ES-I3 (cell line): ENCODE measurements around the gene CALD1.

Source experiments
- H3K36me3 ChIP-seq: 2 replicates; pipeline ENCODE4 v1.6.1; 2013; ENCODE audit warnings: mild to moderate bottlenecking, low read length, control low read depth, moderate library complexity; ENCODE audit not compliant: insufficient read depth
- H3K4me1 ChIP-seq: 2 replicates; pipeline ENCODE4 v1.6.1; 2013; ENCODE audit warnings: mild to moderate bottlenecking, control low read depth, low read length; ENCODE audit not compliant: insufficient read depth
- H3K9ac ChIP-seq: 2 replicates; pipeline ENCODE4 v1.6.1; 2013; ENCODE audit warnings: low read depth, mild to moderate bottlenecking, low read length, moderate library complexity
- H3K9me3 ChIP-seq: 2 replicates; pipeline ENCODE4 v1.6.1; 2013; ENCODE audit warnings: mild to moderate bottlenecking, low read length, moderate library complexity; ENCODE audit not compliant: control insufficient read depth, insufficient read depth

The CALD1 gene

DNA sequence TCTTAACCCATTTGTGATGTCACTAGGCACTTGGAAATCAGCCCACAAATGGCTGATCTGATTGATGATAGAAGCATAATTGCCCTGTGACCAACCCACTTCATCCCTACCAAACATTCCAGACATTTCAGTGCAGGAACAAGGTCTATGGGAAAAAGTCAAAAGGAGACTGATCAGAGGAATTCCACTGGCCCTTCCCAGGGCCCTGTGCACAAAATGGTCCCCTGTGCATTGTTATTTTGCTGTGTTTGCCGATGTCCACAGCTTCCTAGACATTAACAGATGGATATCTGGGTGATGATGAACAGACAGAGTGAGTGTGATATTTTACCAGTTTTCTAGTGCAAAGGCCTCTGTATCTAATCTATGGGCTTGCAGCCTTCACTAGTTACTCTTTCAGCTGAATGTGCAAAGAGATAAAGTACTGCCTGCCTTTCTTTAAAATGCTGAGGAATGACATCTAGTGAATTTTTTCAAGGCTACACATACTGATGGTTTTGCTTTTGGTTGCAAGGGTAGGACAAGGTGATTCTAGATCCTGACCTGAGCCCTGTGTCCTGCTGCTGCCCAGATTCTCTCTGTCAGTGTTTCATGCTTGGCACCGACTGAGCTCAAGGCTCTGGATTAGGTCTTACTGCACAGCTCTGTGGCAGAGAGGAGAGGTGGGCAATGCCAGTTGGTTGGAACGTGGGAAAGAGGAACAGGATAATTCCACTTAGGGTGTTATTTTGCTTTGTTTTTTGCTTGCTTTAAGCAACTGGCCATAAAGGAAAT, 55.4 kb downstream of the CALD1 start:
- Histone ChIP-seq H3K36me3 (no peaks in the 10 kb centered on the region), H3K4me1 (no peaks in the 10 kb centered on the region), H3K9me3 (no peaks in the 10 kb centered on the region), H3K9ac (no peak overlapping the region)

DNA sequence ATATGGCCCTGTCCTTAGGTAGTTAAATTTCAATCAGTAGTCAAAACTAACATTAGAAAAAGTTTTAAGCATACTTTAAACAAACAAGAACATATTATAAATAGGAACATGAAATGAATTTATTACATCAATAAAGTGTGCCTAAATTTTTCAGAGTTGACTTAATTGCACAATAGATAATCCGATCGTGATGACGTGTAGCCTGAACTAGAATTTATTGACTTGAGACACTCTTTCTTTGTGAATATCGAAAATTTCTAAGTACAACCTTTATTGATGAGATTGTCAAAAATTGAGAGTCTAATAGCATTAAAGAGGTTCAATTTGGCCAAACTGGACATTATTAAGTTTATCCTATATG, 56.0 kb downstream of the CALD1 start:
- no peaks in the 10 kb centered on the region for H3K4me1 ChIP-seq
- no peaks in the 10 kb centered on the region for H3K9me3 ChIP-seq
- no peaks in the 10 kb centered on the region for H3K36me3 ChIP-seq
- H3K9ac ChIP-seq, result no peak overlapping the region

- H3K9me3 ChIP-seq, result no peaks in the 10 kb centered on the region
- H3K9ac ChIP-seq, result no peak overlapping the region
- H3K4me1 ChIP-seq, result no peaks in the 10 kb centered on the region
- H3K36me3 ChIP-seq, result peaks cover 1% of the 10 kb centered on the region; the same call in 1 of the 2 replicates
These were observed 57.0 kb downstream of the CALD1 start for GRCh38 chr7:134836447-134836846.

DNA sequence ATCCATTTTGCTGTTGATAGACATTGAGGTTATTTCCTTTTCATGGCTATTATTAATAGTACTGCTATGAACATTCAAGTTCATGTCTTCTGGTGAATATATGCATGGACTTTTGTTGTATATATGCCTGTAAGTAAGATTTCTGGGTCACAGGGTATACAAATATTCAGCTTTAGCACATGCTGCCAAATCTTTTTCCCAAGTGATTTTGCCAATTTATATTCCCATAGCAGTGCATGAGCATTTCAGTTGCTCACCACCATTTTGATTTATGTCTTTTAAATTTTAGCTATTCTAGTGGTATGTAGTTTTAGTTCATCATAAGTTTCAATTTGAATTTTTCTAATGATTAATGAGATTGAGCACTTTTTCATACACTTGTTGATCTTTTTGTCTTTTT, 59.9 kb downstream of the CALD1 start:
- Histone ChIP-seq H3K36me3 (peaks cover 9% of the 10 kb centered on the region), H3K9ac (no peak overlapping the region), H3K4me1 (no peaks in the 10 kb centered on the region), H3K9me3 (no peaks in the 10 kb centered on the region)

- H3K9me3 ChIP-seq, result no peaks in the 10 kb centered on the region
- H3K4me1 ChIP-seq, result peaks cover 14% of the 10 kb centered on the region
- peaks cover 21% of the 10 kb centered on the region for H3K36me3 ChIP-seq
- no peak overlapping the region for H3K9ac ChIP-seq
These were observed 62.6 kb downstream of the CALD1 start for GRCh38 chr7:134842062-134842461.

GRCh38 chr7:134842886-134843430, 63.5 kb downstream of the CALD1 start:
- Histone ChIP-seq H3K36me3 (peaks cover 21% of the 10 kb centered on the region), H3K4me1 (peaks cover 14% of the 10 kb centered on the region), H3K9me3 (no peaks in the 10 kb centered on the region), H3K9ac (no peak overlapping the region)

GRCh38 chr7:134844200-134844599, 64.8 kb downstream of the CALD1 start:
- H3K9ac ChIP-seq, result no peak overlapping the region
- peaks cover 14% of the 10 kb centered on the region for H3K4me1 ChIP-seq
- no peaks in the 10 kb centered on the region for H3K9me3 ChIP-seq
- H3K36me3 ChIP-seq, result peaks cover 21% of the 10 kb centered on the region

GRCh38 chr7:134845461-134845860, 66.0 kb downstream of the CALD1 start:
- Histone ChIP-seq H3K36me3 (peaks cover 24% of the 10 kb centered on the region), H3K9me3 (no peaks in the 10 kb centered on the region)

GRCh38 chr7:134847851-134848588, 68.6 kb downstream of the CALD1 start:
- H3K36me3 ChIP-seq, result peaks cover 19% of the 10 kb centered on the region
- H3K9me3 ChIP-seq, result no peaks in the 10 kb centered on the region
- H3K9ac ChIP-seq, result no peak overlapping the region
- H3K4me1 ChIP-seq, result peaks cover 14% of the 10 kb centered on the region

More at GRCh38 chr7:134845461-134845860, 66.0 kb downstream of the CALD1 start:
- H3K4me1 ChIP-seq, result peaks cover 14% of the 10 kb centered on the region
- H3K9ac ChIP-seq, result no peak overlapping the region

GRCh38 chr7:134850066-134850465, 70.6 kb downstream of the CALD1 start:
- peaks cover 15% of the 10 kb centered on the region for H3K4me1 ChIP-seq
- H3K9ac ChIP-seq, result no peak overlapping the region
- H3K9me3 ChIP-seq, result no peaks in the 10 kb centered on the region
- H3K36me3 ChIP-seq, result peaks cover 9% of the 10 kb centered on the region

DNA sequence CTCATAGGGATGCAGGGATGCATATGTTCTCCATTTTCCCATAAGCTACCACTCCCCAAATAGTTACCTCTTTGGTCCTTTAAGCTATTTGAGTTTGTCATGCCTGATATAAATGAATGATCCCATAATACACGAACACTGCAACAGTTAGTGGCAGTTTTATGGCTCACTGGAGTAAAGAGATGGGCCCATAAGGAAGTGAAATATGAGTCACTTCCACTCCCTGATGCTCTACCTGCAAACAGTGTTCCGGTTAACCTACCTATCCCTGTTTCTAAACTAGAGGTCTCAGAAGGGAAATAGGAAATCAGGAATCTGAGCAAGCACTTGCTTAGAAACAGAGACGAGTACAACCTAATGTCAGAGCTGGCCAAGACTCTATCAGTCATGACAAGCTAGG, 71.7 kb downstream of the CALD1 start:
- H3K9ac ChIP-seq, result no peak overlapping the region
- H3K9me3 ChIP-seq, result no peaks in the 10 kb centered on the region
- peaks cover 19% of the 10 kb centered on the region for H3K4me1 ChIP-seq
- H3K36me3 ChIP-seq, result peaks cover 7% of the 10 kb centered on the region; the same call in 1 of the 2 replicates

DNA sequence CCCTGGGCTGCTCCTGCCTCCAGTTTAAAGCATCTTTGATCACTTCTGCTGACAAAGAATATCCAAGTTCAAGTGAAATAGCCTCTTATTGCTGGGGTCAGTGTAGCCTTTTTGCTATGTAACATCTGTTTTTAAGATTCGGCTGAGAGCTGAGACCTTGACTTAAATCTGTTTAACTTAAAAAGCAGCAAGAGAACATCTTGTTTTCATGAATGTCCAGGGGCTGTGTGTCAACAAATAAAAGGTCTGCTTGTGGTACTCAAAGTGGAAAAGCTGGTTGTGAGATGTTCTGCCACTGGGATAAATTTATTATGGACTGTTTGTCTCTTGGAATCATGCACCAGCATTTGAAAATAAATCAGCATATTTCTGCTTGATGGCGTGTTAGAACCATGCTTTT, 73.2 kb downstream of the CALD1 start:
- H3K4me1 ChIP-seq, result peaks cover 27% of the 10 kb centered on the region
- H3K9me3 ChIP-seq, result no peaks in the 10 kb centered on the region
- peaks cover 4% of the 10 kb centered on the region; the same call in 1 of the 2 replicates for H3K36me3 ChIP-seq
- no peak overlapping the region for H3K9ac ChIP-seq

- H3K4me1 ChIP-seq, result peaks cover 27% of the 10 kb centered on the region
- no peak overlapping the region for H3K9ac ChIP-seq
- H3K9me3 ChIP-seq, result no peaks in the 10 kb centered on the region
- H3K36me3 ChIP-seq, result peaks cover 7% of the 10 kb centered on the region; the same call in 1 of the 2 replicates
These were observed 75.4 kb downstream of the CALD1 start for GRCh38 chr7:134854816-134855215.

GRCh38 chr7:134855442-134855841, 76.0 kb downstream of the CALD1 start:
- peaks cover 27% of the 10 kb centered on the region for H3K4me1 ChIP-seq
- no peaks in the 10 kb centered on the region for H3K9me3 ChIP-seq
- H3K9ac ChIP-seq, result no peak overlapping the region
- peaks cover 5% of the 10 kb centered on the region; the same call in 1 of the 2 replicates for H3K36me3 ChIP-seq

GRCh38 chr7:134856091-134856490, 76.7 kb downstream of the CALD1 start:
- H3K9ac ChIP-seq, result no peak overlapping the region
- H3K36me3 ChIP-seq, result 0 out of 2 replicates have a peak, but pooled peaks cover 3% of the 10 kb centered on the region
- H3K4me1 ChIP-seq, result peaks cover 27% of the 10 kb centered on the region
- no peaks in the 10 kb centered on the region for H3K9me3 ChIP-seq
